ENCODE measurements around the gene TCF12. TPM values are rescaled to one million over a fixed set of nuclear protein-coding genes. Genes with fewer than 3 reads are reported as not detected.
A peak's percentile ranks its signal among the peaks of the same experiment; 100 is the strongest.

The TCF12 gene
- total RNA-seq, 1 donor from 2014 or later, result 149 TPM

DNA sequence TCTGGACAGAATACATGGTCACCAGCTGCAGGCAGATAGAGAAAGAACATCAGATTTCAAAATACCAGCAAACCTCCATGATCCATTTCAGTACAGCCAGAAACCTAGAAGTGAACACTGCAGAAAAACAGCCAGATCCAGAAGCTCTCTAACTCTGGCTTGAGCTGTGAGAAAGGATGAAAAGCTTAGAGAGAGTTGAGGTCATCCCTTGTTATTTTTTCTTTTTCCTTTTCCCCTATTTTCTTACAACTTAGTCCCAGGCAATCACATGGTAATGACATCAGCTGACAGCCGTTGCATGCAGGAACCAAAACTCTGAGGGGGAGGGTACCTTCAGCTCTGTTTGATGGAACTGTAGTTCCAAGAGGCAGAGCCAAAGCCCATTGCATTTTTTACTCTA is 113.2 kb downstream of the TCF12 start:
- no peak overlapping the region for H3K4me3 ChIP-seq
- peak overlapping the region; percentile 19 for H3K4me2 ChIP-seq
- peaks cover 33% of the 10 kb centered on the region for H3K4me1 ChIP-seq
- peaks cover 80% of the 10 kb centered on the region for H4K20me1 ChIP-seq (ENCODE audit: low read depth)
- no peaks in the 10 kb centered on the region for H3K27me3 ChIP-seq
- DNase-seq (ENCODE audit: low spot score), result no peak
- no peaks in the 10 kb centered on the region for H3K36me3 ChIP-seq
- H2AFZ ChIP-seq (replicated peaks), result no peak overlapping the region
- peaks cover 11% of the 10 kb centered on the region for H3K4me1 Mint-ChIP-seq
- peak overlapping the region; percentile 6 for H3K27ac ChIP-seq
- no peak overlapping the region for H3K4me3 Mint-ChIP-seq
- H3K9me3 ChIP-seq (ENCODE audit: low read depth), result no peaks in the 10 kb centered on the region
- H3K9ac ChIP-seq, result no peak overlapping the region
- TF ChIP-seq EZH2 (IDR thresholded peaks at IDR 0.05) (no peak), EZH2phosphoT487 (IDR thresholded peaks at IDR 0.05) (no peak)
- TF ChIP-seq, protein P1, sequence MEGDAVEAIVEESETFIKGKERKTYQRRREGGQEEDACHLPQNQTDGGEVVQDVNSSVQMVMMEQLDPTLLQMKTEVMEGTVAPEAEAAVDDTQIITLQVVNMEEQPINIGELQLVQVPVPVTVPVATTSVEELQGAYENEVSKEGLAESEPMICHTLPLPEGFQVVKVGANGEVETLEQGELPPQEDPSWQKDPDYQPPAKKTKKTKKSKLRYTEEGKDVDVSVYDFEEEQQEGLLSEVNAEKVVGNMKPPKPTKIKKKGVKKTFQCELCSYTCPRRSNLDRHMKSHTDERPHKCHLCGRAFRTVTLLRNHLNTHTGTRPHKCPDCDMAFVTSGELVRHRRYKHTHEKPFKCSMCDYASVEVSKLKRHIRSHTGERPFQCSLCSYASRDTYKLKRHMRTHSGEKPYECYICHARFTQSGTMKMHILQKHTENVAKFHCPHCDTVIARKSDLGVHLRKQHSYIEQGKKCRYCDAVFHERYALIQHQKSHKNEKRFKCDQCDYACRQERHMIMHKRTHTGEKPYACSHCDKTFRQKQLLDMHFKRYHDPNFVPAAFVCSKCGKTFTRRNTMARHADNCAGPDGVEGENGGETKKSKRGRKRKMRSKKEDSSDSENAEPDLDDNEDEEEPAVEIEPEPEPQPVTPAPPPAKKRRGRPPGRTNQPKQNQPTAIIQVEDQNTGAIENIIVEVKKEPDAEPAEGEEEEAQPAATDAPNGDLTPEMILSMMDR (IDR thresholded peaks at IDR 0.05), result no peak
- no peaks in the 10 kb centered on the region for H3K27me3 Mint-ChIP-seq (ENCODE audit: insufficient read depth, low read depth)
- H3K27ac Mint-ChIP-seq, result no peak overlapping the region
- no peaks in the 10 kb centered on the region for H3F3A ChIP-seq (ENCODE audit: low read depth)
- peaks cover 100% of the 10 kb centered on the region for H3K79me2 ChIP-seq (ENCODE audit: low read depth)
- H3K9me3 Mint-ChIP-seq, result peaks cover 14% of the 10 kb centered on the region
- H3K36me3 Mint-ChIP-seq, result peaks cover 12% of the 10 kb centered on the region

DNA sequence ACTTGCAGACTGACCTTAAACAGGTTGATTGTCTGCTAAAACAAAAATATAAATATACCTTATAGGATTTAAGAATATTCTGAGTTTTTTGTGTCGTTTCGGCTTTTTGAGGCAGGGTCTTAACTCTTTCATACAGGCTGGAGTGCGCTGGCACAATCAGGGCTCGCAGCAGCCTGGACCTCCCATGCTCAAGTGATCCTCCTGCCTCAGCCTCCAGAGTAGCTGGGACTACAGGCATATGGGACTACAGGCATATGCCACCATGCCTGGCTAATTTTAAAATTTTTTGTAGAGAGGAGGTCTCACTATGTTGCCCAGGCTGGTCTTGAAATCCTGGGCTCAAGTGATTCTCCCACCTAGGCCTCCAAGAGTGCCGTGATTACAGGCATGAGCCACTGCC is 113.9 kb downstream of the TCF12 start:
- Mint-ChIP-seq H3K4me3 (no peak overlapping the region), H3K9me3 (peaks cover 12% of the 10 kb centered on the region), H3K4me1 (peaks cover 11% of the 10 kb centered on the region), H3K27me3 (ENCODE audit: insufficient read depth, low read depth) (no peaks in the 10 kb centered on the region), H3K36me3 (peaks cover 17% of the 10 kb centered on the region), H3K27ac (no peak overlapping the region)
- Histone ChIP-seq H3K27ac (no peak overlapping the region), H3K27me3 (no peaks in the 10 kb centered on the region), H3K4me1 (peaks cover 34% of the 10 kb centered on the region), H3K4me3 (no peak overlapping the region), H2AFZ (replicated peaks) (no peak overlapping the region), H3K9ac (no peak overlapping the region), H3K4me2 (no peak overlapping the region), H3K36me3 (no peaks in the 10 kb centered on the region), H3K79me2 (ENCODE audit: low read depth) (peaks cover 100% of the 10 kb centered on the region), H3K9me3 (ENCODE audit: low read depth) (no peaks in the 10 kb centered on the region), H4K20me1 (ENCODE audit: low read depth) (peaks cover 87% of the 10 kb centered on the region), H3F3A (ENCODE audit: low read depth) (no peaks in the 10 kb centered on the region)
- DNase-seq (ENCODE audit: low spot score), result no peak
- TF ChIP-seq, protein P1 (IDR thresholded peaks at IDR 0.05), result no peak
- TF ChIP-seq EZH2phosphoT487 (IDR thresholded peaks at IDR 0.05) (no peak), EZH2 (IDR thresholded peaks at IDR 0.05) (no peak)

DNA sequence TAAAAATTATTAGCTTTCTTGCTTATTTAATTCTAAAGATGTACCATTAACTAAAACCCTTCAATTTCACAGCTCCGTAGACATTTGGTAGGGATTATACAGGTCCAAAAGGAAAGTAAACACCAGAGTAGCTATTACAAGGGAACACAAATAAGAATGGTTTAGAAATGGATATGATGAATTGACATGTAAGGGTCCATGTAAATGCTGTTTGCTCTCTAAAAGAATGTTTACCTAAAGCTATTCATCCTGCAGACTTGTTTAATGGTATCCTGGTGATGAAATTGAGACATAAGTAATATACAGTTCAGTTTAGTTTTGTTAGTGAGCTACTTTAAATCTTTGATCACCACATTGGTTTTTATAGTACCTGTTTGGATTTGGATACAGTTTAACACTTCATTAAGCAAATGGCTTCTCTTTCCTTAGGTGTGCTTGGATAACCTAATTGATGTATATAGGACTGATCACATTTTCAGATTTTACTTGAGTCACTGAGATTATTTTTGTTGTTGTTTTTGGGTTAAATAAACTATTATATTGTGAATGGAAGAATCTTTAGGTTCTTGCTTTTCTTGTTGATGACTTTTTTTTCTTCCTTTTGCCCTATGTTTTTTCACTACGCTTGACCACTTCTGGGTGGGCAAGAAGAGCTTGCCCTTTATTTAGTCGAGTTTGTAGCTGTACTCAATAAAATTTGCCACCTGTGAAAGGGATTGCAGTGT is 115.4 kb downstream of the TCF12 start:
- Histone ChIP-seq H3K27me3 (no peaks in the 10 kb centered on the region), H3K4me3 (no peak overlapping the region), H3K9ac (no peak overlapping the region), H2AFZ (replicated peaks) (no peak overlapping the region), H3K27ac (peak overlapping the region; percentile 11), H3F3A (ENCODE audit: low read depth) (no peaks in the 10 kb centered on the region), H3K4me1 (peaks cover 36% of the 10 kb centered on the region), H3K36me3 (no peaks in the 10 kb centered on the region), H4K20me1 (ENCODE audit: low read depth) (peaks cover 93% of the 10 kb centered on the region), H3K9me3 (ENCODE audit: low read depth) (no peaks in the 10 kb centered on the region), H3K4me2 (no peak overlapping the region), H3K79me2 (ENCODE audit: low read depth) (peaks cover 100% of the 10 kb centered on the region)
- no peak for DNase-seq (ENCODE audit: low spot score)
- peaks cover 5% of the 10 kb centered on the region for H3K9me3 Mint-ChIP-seq
- TF ChIP-seq, protein P1 (IDR thresholded peaks at IDR 0.05), result no peak
- TF ChIP-seq EZH2phosphoT487 (IDR thresholded peaks at IDR 0.05) (no peak), EZH2 (IDR thresholded peaks at IDR 0.05) (no peak)
- no peak overlapping the region for H3K27ac Mint-ChIP-seq
- peaks cover 14% of the 10 kb centered on the region for H3K36me3 Mint-ChIP-seq
- H3K27me3 Mint-ChIP-seq (ENCODE audit: insufficient read depth, low read depth), result peaks cover 2% of the 10 kb centered on the region
- H3K4me1 Mint-ChIP-seq, result peaks cover 11% of the 10 kb centered on the region
- no peak overlapping the region for H3K4me3 Mint-ChIP-seq
